Epithelial cell of esophagus (primary cell): Measurements from ENCODE around the gene KBTBD8.

Experiments
- DNase-seq: peaks from one replicate; pipeline ENCODE4 v3.0.0; 2010; ENCODE audit warnings: low read depth
- H3K4me3 ChIP-seq: 2 replicates; pipeline ENCODE4 v1.5.1; 2011; ENCODE audit warnings: mild to moderate bottlenecking, low read length, control low read depth
- CTCF ChIP-seq: IDR thresholded peaks from 2 replicates; pipeline ENCODE4 v1.5.1; 2011; ENCODE audit warnings: low read depth, mild to moderate bottlenecking, low read length, control low read depth, inconsistent platforms; ENCODE audit not compliant: insufficient read depth; ENCODE audit errors: missing control alignments

KBTBD8 gene

GRCh38 chr3:66985336-66985920, 12.7 kb upstream of the KBTBD8 start:
- H3K4me3 ChIP-seq: no peak overlapping the region
- DNase-seq: no peak
- no peak for TF ChIP-seq CTCF

GRCh38 chr3:66986406-66986805, 11.7 kb upstream of the KBTBD8 start:
- TF ChIP-seq CTCF: no peak
- H3K4me3 ChIP-seq: no peak overlapping the region
- no peak for DNase-seq

GRCh38 chr3:66989241-66989640, 8.9 kb upstream of the KBTBD8 start:
- TF ChIP-seq CTCF: no peak
- no peak for DNase-seq
- H3K4me3 ChIP-seq: no peak overlapping the region

GRCh38 chr3:66989860-66990696, 8.0 kb upstream of the KBTBD8 start:
- no peak overlapping the region for H3K4me3 ChIP-seq
- no peak for DNase-seq
- TF ChIP-seq CTCF: no peak

- no peak overlapping the region for H3K4me3 ChIP-seq
- TF ChIP-seq CTCF: no peak
- DNase-seq: peak; percentile 86
These were observed 6.6 kb upstream of the KBTBD8 start for GRCh38 chr3:66991459-66991858.

GRCh38 chr3:66993082-66993481, 5.0 kb upstream of the KBTBD8 start:
- no peak for TF ChIP-seq CTCF
- DNase-seq: no peak
- no peak overlapping the region for H3K4me3 ChIP-seq
